Measurements from ENCODE around the gene MAD1L1.

- TF ChIP-seq MAZ (IDR thresholded peaks at IDR 0.05; ENCODE audit: borderline replicate concordance, low read depth, low read length) = no peak
- no peak for TF ChIP-seq MAZ (CRISPR knock-in tag; IDR thresholded peaks at IDR 0.05; ENCODE audit: low read depth)
- no peak for TF ChIP-seq SRSF9 (IDR thresholded peaks at IDR 0.05; ENCODE audit: borderline replicate concordance, insufficient read depth, low read depth, low read length, poor library complexity, severe bottlenecking)
- no peak for TF ChIP-seq GTF2F1 (IDR thresholded peaks at IDR 0.05; ENCODE audit: low read length)
- no peak for TF ChIP-seq CTCF (CRISPR knock-in tag; IDR thresholded peaks at IDR 0.05)
- no peak for TF ChIP-seq SIN3A (IDR thresholded peaks at IDR 0.05; ENCODE audit: borderline replicate concordance, low read depth, low read length)
- no peak for TF ChIP-seq CREM (IDR thresholded peaks at IDR 0.05)
- no peak for TF ChIP-seq CREM (CRISPR knock-in tag; IDR thresholded peaks at IDR 0.05)
- no peak for TF ChIP-seq ZNF7 (CRISPR knock-in tag; IDR thresholded peaks at IDR 0.05)
- TF ChIP-seq, protein P1, sequence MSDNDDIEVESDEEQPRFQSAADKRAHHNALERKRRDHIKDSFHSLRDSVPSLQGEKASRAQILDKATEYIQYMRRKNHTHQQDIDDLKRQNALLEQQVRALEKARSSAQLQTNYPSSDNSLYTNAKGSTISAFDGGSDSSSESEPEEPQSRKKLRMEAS (IDR thresholded peaks at IDR 0.05) = no peak
- no peak for TF ChIP-seq HMG20B (CRISPR knock-in tag; conservative IDR thresholded peaks at IDR 0.05)
- no peak for TF ChIP-seq ZNF776 (CRISPR knock-in tag; IDR thresholded peaks at IDR 0.05)
- TF ChIP-seq RNF2 (conservative IDR thresholded peaks at IDR 0.05; ENCODE audit: low read depth) = no peak
- TF ChIP-seq ONECUT2 (CRISPR knock-in tag; IDR thresholded peaks at IDR 0.05) = no peak
- no peak for TF ChIP-seq KLF6 (CRISPR knock-in tag; IDR thresholded peaks at IDR 0.05)
- TF ChIP-seq PRDM15 (CRISPR knock-in tag; IDR thresholded peaks at IDR 0.05) = no peak
Measured at GRCh38 chr7:2118630-2119190, 114.0 kb downstream of the MAD1L1 start.

Data from HepG2 (cell line).